ENCODE data around the gene SYCN. TPM values are rescaled to one million over a fixed set of nuclear protein-coding genes. Genes with fewer than 3 reads are reported as not detected.

Gene SYCN
- total RNA-seq, 1 experiment from 2014 or later, result not detected

GRCh38 chr19:39209196-39209595 is 5.1 kb upstream of the SYCN start:
- Mint-ChIP-seq H3K27me3 (ENCODE audit: insufficient read depth, unreplicated experiment) (peaks cover 11% of the 10 kb centered on the region), H3K4me3 (ENCODE audit: unreplicated experiment) (no peak overlapping the region), H3K27ac (ENCODE audit: low read depth, unreplicated experiment) (no peak overlapping the region), H3K9me3 (ENCODE audit: unreplicated experiment) (no peaks in the 10 kb centered on the region), H3K4me1 (ENCODE audit: insufficient read depth, unreplicated experiment) (no peaks in the 10 kb centered on the region), H3K36me3 (ENCODE audit: insufficient read depth, unreplicated experiment) (no peaks in the 10 kb centered on the region)
- ChIA-PET POLR2A (no interaction called here), CTCF (interaction anchor here (0.6 kb wide), 1 partner anchor 22 kb away, joined by 5 read pairs; no protein-coding TSS in a partner anchor)
- DNase-seq (ENCODE audit: unreplicated experiment), result no peak
- intact Hi-C loops (cut with micrococcal nuclease), result no loop called here
- TF ChIP-seq CTCF (IDR thresholded peaks at IDR 0.05; ENCODE audit: unreplicated experiment), result no peak
- no TSS peak for BruUV-seq (replicated peaks)

GRCh38 chr19:39208175-39208795 is 4.2 kb upstream of the SYCN start:
- TF ChIP-seq CTCF (IDR thresholded peaks at IDR 0.05; ENCODE audit: unreplicated experiment), result no peak
- intact Hi-C loops (cut with micrococcal nuclease), result no loop called here
- H3K36me3 Mint-ChIP-seq (ENCODE audit: insufficient read depth, unreplicated experiment), result no peaks in the 10 kb centered on the region
- ChIA-PET CTCF (no interaction called here), POLR2A (no interaction called here)
- no peaks in the 10 kb centered on the region for H3K9me3 Mint-ChIP-seq (ENCODE audit: unreplicated experiment)
- DNase-seq (ENCODE audit: unreplicated experiment), result no peak
- BruUV-seq (replicated peaks), result no TSS peak
- H3K27ac Mint-ChIP-seq (ENCODE audit: low read depth, unreplicated experiment), result no peak overlapping the region
- no peaks in the 10 kb centered on the region for H3K4me1 Mint-ChIP-seq (ENCODE audit: insufficient read depth, unreplicated experiment)
- H3K4me3 Mint-ChIP-seq (ENCODE audit: unreplicated experiment), result no peak overlapping the region
- peaks cover 20% of the 10 kb centered on the region for H3K27me3 Mint-ChIP-seq (ENCODE audit: insufficient read depth, unreplicated experiment)

- H3K4me1 Mint-ChIP-seq (ENCODE audit: insufficient read depth, unreplicated experiment), result no peaks in the 10 kb centered on the region
- intact Hi-C loops (cut with micrococcal nuclease), result no loop called here
- BruUV-seq (replicated peaks), result no TSS peak
- H3K36me3 Mint-ChIP-seq (ENCODE audit: insufficient read depth, unreplicated experiment), result no peaks in the 10 kb centered on the region
- peaks cover 27% of the 10 kb centered on the region for H3K27me3 Mint-ChIP-seq (ENCODE audit: insufficient read depth, unreplicated experiment)
- H3K4me3 Mint-ChIP-seq (ENCODE audit: unreplicated experiment), result no peak overlapping the region
- ChIA-PET CTCF (no interaction called here), POLR2A (no interaction called here)
- DNase-seq (ENCODE audit: unreplicated experiment), result no peak
- no peak for TF ChIP-seq CTCF (IDR thresholded peaks at IDR 0.05; ENCODE audit: unreplicated experiment)
- H3K9me3 Mint-ChIP-seq (ENCODE audit: unreplicated experiment), result no peaks in the 10 kb centered on the region
- no peak overlapping the region for H3K27ac Mint-ChIP-seq (ENCODE audit: low read depth, unreplicated experiment)
Observed at GRCh38 chr19:39207293-39207836, 3.3 kb upstream of the SYCN start.

GRCh38 chr19:39206122-39206521 is 2.1 kb upstream of the SYCN start:
- no peak for TF ChIP-seq CTCF (IDR thresholded peaks at IDR 0.05; ENCODE audit: unreplicated experiment)
- no TSS peak for BruUV-seq (replicated peaks)
- ChIA-PET POLR2A (interaction anchor here (0.8 kb wide), 1 partner anchor 45 kb away, joined by 4 read pairs; no protein-coding TSS in a partner anchor), CTCF (interaction anchor here (0.7 to 0.8 kb wide), 2 partner anchors 121 to 160 kb away, joined by 3 to 4 read pairs; no protein-coding TSS in a partner anchor)
- Mint-ChIP-seq H3K9me3 (ENCODE audit: unreplicated experiment) (no peaks in the 10 kb centered on the region), H3K27me3 (ENCODE audit: insufficient read depth, unreplicated experiment) (peaks cover 37% of the 10 kb centered on the region), H3K36me3 (ENCODE audit: insufficient read depth, unreplicated experiment) (no peaks in the 10 kb centered on the region), H3K4me3 (ENCODE audit: unreplicated experiment) (no peak overlapping the region), H3K27ac (ENCODE audit: low read depth, unreplicated experiment) (no peak overlapping the region), H3K4me1 (ENCODE audit: insufficient read depth, unreplicated experiment) (no peaks in the 10 kb centered on the region)
- intact Hi-C loops (cut with micrococcal nuclease), result no loop called here
- no peak for DNase-seq (ENCODE audit: unreplicated experiment)

Measured in MCF 10A (cell line).